SK-N-SH (cell line): Measurements from ENCODE around the gene LRRC70.

Experiments used
- NFIC ChIP-seq: IDR thresholded peaks from 2 replicates; pipeline ENCODE4 v1.4.0; 2012; ENCODE audit warnings: borderline replicate concordance
- NRF1 ChIP-seq: IDR thresholded peaks from 2 replicates; pipeline ENCODE4 v1.6.1; 2012; ENCODE audit warnings: low read depth, mild to moderate bottlenecking, low read length
- POLR2AphosphoS5 ChIP-seq: IDR thresholded peaks from 2 replicates; pipeline ENCODE4 v1.6.1; 2012; ENCODE audit warnings: low read depth, low read length
- RCOR1 ChIP-seq: fragments of 150-350 bp; IDR thresholded peaks from 2 replicates; pipeline ENCODE4 v1.6.1; 2017; ENCODE audit warnings: antibody characterized with exemption, low read length
- TAF1 ChIP-seq: IDR thresholded peaks from 2 replicates; pipeline ENCODE4 v1.6.1; 2012; ENCODE audit warnings: low read depth, mild to moderate bottlenecking, low read length, moderate library complexity, borderline replicate concordance

DNA sequence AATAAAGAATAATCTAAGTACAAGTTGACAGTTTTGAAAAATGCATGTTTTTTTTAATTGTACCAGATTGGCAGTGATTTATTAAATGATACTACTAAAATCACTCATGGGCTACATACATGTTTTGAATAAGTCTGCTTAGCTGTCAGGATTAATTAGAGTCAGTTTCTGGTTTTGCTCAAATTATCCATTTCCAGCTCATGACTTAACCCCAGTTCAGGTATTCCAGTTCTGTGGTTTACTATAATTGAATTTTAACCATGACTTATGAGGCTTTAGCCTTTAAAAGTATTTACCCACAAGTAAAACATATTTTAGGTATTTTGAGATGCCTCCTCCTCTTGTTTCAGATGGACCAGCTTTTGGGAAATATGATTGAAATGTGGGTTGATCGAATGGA lies 17.8 kb upstream of the LRRC70 start:
- no peak for TF ChIP-seq NRF1
- TF ChIP-seq TAF1 = no peak
- peak; percentile 40; the same call in 1 of the 2 replicates for TF ChIP-seq POLR2AphosphoS5
- no peak for TF ChIP-seq RCOR1
- no peak for TF ChIP-seq NFIC
